ENCODE data around the gene NOD1.

DNA sequence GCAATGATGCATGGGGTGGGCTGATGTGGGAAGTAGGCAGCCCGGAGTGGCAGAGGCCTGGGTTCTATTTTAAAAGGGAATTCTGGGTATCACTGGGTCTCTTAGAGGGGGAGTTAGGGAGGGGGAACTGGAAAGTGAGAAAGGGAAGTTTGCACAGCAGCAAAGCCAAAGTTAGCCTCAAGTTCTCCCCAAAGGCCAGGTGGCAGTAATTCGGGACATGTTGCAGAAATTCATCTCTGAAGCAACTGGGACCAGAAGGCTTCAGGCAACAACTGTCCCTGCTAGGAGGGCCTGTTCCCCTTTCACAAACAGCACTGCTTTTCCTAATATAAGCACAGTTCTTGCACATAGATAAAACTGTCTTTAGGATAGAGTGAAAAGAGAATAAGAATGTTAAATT, 67.4 kb downstream of the NOD1 start:
- TF ChIP-seq, protein P1, sequence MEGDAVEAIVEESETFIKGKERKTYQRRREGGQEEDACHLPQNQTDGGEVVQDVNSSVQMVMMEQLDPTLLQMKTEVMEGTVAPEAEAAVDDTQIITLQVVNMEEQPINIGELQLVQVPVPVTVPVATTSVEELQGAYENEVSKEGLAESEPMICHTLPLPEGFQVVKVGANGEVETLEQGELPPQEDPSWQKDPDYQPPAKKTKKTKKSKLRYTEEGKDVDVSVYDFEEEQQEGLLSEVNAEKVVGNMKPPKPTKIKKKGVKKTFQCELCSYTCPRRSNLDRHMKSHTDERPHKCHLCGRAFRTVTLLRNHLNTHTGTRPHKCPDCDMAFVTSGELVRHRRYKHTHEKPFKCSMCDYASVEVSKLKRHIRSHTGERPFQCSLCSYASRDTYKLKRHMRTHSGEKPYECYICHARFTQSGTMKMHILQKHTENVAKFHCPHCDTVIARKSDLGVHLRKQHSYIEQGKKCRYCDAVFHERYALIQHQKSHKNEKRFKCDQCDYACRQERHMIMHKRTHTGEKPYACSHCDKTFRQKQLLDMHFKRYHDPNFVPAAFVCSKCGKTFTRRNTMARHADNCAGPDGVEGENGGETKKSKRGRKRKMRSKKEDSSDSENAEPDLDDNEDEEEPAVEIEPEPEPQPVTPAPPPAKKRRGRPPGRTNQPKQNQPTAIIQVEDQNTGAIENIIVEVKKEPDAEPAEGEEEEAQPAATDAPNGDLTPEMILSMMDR (IDR thresholded peaks at IDR 0.05), result no peak
- no peak for TF ChIP-seq SIN3A (IDR thresholded peaks at IDR 0.05; ENCODE audit: borderline replicate concordance, insufficient read depth, low read depth, low read length)
- TF ChIP-seq, protein P2, sequence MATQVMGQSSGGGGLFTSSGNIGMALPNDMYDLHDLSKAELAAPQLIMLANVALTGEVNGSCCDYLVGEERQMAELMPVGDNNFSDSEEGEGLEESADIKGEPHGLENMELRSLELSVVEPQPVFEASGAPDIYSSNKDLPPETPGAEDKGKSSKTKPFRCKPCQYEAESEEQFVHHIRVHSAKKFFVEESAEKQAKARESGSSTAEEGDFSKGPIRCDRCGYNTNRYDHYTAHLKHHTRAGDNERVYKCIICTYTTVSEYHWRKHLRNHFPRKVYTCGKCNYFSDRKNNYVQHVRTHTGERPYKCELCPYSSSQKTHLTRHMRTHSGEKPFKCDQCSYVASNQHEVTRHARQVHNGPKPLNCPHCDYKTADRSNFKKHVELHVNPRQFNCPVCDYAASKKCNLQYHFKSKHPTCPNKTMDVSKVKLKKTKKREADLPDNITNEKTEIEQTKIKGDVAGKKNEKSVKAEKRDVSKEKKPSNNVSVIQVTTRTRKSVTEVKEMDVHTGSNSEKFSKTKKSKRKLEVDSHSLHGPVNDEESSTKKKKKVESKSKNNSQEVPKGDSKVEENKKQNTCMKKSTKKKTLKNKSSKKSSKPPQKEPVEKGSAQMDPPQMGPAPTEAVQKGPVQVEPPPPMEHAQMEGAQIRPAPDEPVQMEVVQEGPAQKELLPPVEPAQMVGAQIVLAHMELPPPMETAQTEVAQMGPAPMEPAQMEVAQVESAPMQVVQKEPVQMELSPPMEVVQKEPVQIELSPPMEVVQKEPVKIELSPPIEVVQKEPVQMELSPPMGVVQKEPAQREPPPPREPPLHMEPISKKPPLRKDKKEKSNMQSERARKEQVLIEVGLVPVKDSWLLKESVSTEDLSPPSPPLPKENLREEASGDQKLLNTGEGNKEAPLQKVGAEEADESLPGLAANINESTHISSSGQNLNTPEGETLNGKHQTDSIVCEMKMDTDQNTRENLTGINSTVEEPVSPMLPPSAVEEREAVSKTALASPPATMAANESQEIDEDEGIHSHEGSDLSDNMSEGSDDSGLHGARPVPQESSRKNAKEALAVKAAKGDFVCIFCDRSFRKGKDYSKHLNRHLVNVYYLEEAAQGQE (IDR thresholded peaks at IDR 0.05; ENCODE audit: insufficient read depth in 1 of 2, low read depth in 2 of 2, low read length in 1 of 2), result no peak
